Amniotic stem cell (primary cell): ENCODE results near the gene IMMP2L.

Experiments used
- DNase-seq: peaks from one replicate; lab custom pipeline; 2025; lab: John Stamatoyannopoulos, UW

IMMP2L gene

GRCh38 chr7:111210996-111211395 is 351.3 kb downstream of the IMMP2L start:
- DNase-seq, result peak; percentile 6

GRCh38 chr7:111210043-111210442 is 352.2 kb downstream of the IMMP2L start:
- DNase-seq, result no peak

- DNase-seq, result no peak
These were observed 357.0 kb downstream of the IMMP2L start for GRCh38 chr7:111205251-111205650.

GRCh38 chr7:111202321-111202720 is 360.0 kb downstream of the IMMP2L start:
- DNase-seq, result no peak

GRCh38 chr7:111199643-111200042 is 362.6 kb downstream of the IMMP2L start:
- no peak for DNase-seq

GRCh38 chr7:111198255-111198654 is 364.0 kb downstream of the IMMP2L start:
- peak; percentile 86 for DNase-seq

GRCh38 chr7:111196655-111197054 is 365.6 kb downstream of the IMMP2L start:
- DNase-seq, result no peak

- no peak for DNase-seq
These were observed 369.5 kb downstream of the IMMP2L start for GRCh38 chr7:111192614-111193413.

- DNase-seq, result no peak
These were observed 371.5 kb downstream of the IMMP2L start for GRCh38 chr7:111190804-111191203.

GRCh38 chr7:111184987-111185386 is 377.3 kb downstream of the IMMP2L start:
- DNase-seq, result no peak

- DNase-seq, result no peak
These were observed 379.0 kb downstream of the IMMP2L start for GRCh38 chr7:111183321-111183720.

- no peak for DNase-seq
These were observed 382.0 kb downstream of the IMMP2L start for GRCh38 chr7:111180338-111180737.

GRCh38 chr7:111175908-111176441 is 386.3 kb downstream of the IMMP2L start:
- DNase-seq, result no peak

- DNase-seq, result no peak
These were observed 387.8 kb downstream of the IMMP2L start for GRCh38 chr7:111174510-111174909.

GRCh38 chr7:111173990-111174389 is 388.3 kb downstream of the IMMP2L start:
- no peak for DNase-seq

GRCh38 chr7:111173528-111173927 is 388.8 kb downstream of the IMMP2L start:
- no peak for DNase-seq

- no peak for DNase-seq
These were observed 389.6 kb downstream of the IMMP2L start for GRCh38 chr7:111172564-111173257.

- DNase-seq, result no peak
These were observed 394.1 kb downstream of the IMMP2L start for GRCh38 chr7:111168182-111168581.

- no peak for DNase-seq
These were observed 397.9 kb downstream of the IMMP2L start for GRCh38 chr7:111164442-111164841.

GRCh38 chr7:111162692-111163091 is 399.6 kb downstream of the IMMP2L start:
- no peak for DNase-seq

GRCh38 chr7:111160297-111160696 is 402.0 kb downstream of the IMMP2L start:
- DNase-seq, result no peak

- peak; percentile 9 for DNase-seq
These were observed 402.9 kb downstream of the IMMP2L start for GRCh38 chr7:111159426-111159825.

- no peak for DNase-seq
These were observed 411.6 kb downstream of the IMMP2L start for GRCh38 chr7:111150709-111151108.
